ENCODE data around the gene ADRB2. TPM values are rescaled to one million over a fixed set of nuclear protein-coding genes. Genes with fewer than 3 reads are reported as not detected.

ADRB2 gene
- polyA plus RNA-seq, 10 donors = 0.86 to 2.2 (median 1.4) TPM

GRCh38 chr5:148804393-148804792 is 22.0 kb upstream of the ADRB2 start:
- DNase-seq = no peak

GRCh38 chr5:148805326-148806290 is 20.8 kb upstream of the ADRB2 start:
- no peak for DNase-seq

- no peak for DNase-seq
Measured at GRCh38 chr5:148806520-148806931, 19.9 kb upstream of the ADRB2 start.

- DNase-seq = no peak
Measured at GRCh38 chr5:148807851-148808250, 18.6 kb upstream of the ADRB2 start.

- no peak for DNase-seq
Measured at GRCh38 chr5:148808864-148809642, 17.4 kb upstream of the ADRB2 start.

GRCh38 chr5:148809781-148810524 is 16.5 kb upstream of the ADRB2 start:
- DNase-seq = no peak

- no peak for DNase-seq
Measured at GRCh38 chr5:148810823-148811222, 15.6 kb upstream of the ADRB2 start.

GRCh38 chr5:148811756-148812155 is 14.7 kb upstream of the ADRB2 start:
- DNase-seq = peak in 1 of 3 donors; percentile 48

- no peak for DNase-seq
Measured at GRCh38 chr5:148815086-148815485, 11.3 kb upstream of the ADRB2 start.

- no peak for DNase-seq
Measured at GRCh38 chr5:148815578-148815977, 10.8 kb upstream of the ADRB2 start.

- no peak for DNase-seq
Measured at GRCh38 chr5:148816357-148816756, 10.1 kb upstream of the ADRB2 start.

- no peak for DNase-seq
Measured at GRCh38 chr5:148816782-148817181, 9.6 kb upstream of the ADRB2 start.

GRCh38 chr5:148817606-148818005 is 8.8 kb upstream of the ADRB2 start:
- no peak for DNase-seq

- DNase-seq = no peak
Measured at GRCh38 chr5:148820461-148821395, 5.7 kb upstream of the ADRB2 start.

- no peak for DNase-seq
Measured at GRCh38 chr5:148823871-148824270, 2.5 kb upstream of the ADRB2 start.

GRCh38 chr5:148825716-148826052 is 727 bp upstream of the ADRB2 start:
- DNase-seq = peak in 1 of 3 donors; percentile 34

GRCh38 chr5:148826739-148827070 is 294 bp downstream of the ADRB2 start:
- DNase-seq = no peak

- DNase-seq = no peak
Measured at GRCh38 chr5:148827723-148828122, 1.3 kb downstream of the ADRB2 start.

GRCh38 chr5:148828511-148829247 is 2.3 kb downstream of the ADRB2 start:
- DNase-seq = no peak

GRCh38 chr5:148829248-148829594 is 2.8 kb downstream of the ADRB2 start:
- no peak for DNase-seq

- DNase-seq = no peak
Measured at GRCh38 chr5:148829734-148830133, 3.3 kb downstream of the ADRB2 start.
